HTR-8/SVneo (cell line): ENCODE measurements around the gene PCDHGC3.
"Not testable (repeated sequence)": the region's sequence is repeated elsewhere in the genome, so short reads cannot be mapped to it uniquely, and the experiment has no call there.

Experiments
- DNase-seq: peaks from one replicate; pipeline ENCODE4 v3.0.0; 2011; ENCODE audit warnings: low spot score, mixed read lengths; ENCODE audit not compliant: insufficient read length
- FAIRE-seq: peaks from 2 replicates; lab custom pipeline; 2011; peaks lifted over from hg19 to GRCh38; lab: Jason Lieb, UNC

PCDHGC3 gene

GRCh38 chr5:141475625-141476131 is at the start of gene PCDHGC3:
Gene PCDHGC3 (plus strand): TSS chr5:141475966. CDS start chr5:141476117, 151 bp downstream.
- FAIRE-seq (no peak), DNase-seq (peak; percentile 93)

GRCh38 chr5:141427783-141428426 is 47.9 kb upstream of the PCDHGC3 start:
- DNase-seq (no peak), FAIRE-seq (no peak)

GRCh38 chr5:141430332-141431113 is 45.2 kb upstream of the PCDHGC3 start, which contains the start of gene PCDHGA12:
Gene PCDHGA12 (plus strand): TSS chr5:141430507. CDS start chr5:141430760, 253 bp downstream.
- DNase-seq (no peak), FAIRE-seq (no peak)

DNA sequence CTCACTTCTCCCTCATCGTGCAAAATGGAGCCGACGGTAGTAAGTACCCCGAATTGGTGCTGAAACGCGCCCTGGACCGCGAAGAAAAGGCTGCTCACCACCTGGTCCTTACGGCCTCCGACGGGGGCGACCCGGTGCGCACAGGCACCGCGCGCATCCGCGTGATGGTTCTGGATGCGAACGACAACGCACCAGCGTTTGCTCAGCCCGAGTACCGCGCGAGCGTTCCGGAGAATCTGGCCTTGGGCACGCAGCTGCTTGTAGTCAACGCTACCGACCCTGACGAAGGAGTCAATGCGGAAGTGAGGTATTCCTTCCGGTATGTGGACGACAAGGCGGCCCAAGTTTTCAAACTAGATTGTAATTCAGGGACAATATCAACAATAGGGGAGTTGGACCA is 44.5 kb upstream of the PCDHGC3 start:
- DNase-seq (no peak), FAIRE-seq (no peak)

DNA sequence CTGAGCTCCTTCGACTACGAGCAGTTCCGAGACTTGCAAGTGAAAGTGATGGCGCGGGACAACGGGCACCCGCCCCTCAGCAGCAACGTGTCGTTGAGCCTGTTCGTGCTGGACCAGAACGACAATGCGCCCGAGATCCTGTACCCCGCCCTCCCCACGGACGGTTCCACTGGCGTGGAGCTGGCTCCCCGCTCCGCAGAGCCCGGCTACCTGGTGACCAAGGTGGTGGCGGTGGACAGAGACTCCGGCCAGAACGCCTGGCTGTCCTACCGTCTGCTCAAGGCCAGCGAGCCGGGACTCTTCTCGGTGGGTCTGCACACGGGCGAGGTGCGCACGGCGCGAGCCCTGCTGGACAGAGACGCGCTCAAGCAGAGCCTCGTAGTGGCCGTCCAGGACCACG is 43.5 kb upstream of the PCDHGC3 start:
- not testable (repeated sequence) for DNase-seq, FAIRE-seq

DNA sequence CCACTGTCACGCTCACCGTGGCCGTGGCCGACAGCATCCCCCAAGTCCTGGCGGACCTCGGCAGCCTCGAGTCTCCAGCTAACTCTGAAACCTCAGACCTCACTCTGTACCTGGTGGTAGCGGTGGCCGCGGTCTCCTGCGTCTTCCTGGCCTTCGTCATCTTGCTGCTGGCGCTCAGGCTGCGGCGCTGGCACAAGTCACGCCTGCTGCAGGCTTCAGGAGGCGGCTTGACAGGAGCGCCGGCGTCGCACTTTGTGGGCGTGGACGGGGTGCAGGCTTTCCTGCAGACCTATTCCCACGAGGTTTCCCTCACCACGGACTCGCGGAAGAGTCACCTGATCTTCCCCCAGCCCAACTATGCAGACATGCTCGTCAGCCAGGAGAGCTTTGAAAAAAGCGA is 43.0 kb upstream of the PCDHGC3 start:
- DNase-seq, FAIRE-seq: not testable (repeated sequence)

GRCh38 chr5:141434006-141434405 is 41.8 kb upstream of the PCDHGC3 start:
- FAIRE-seq (no peak), DNase-seq (no peak)

GRCh38 chr5:141437221-141437620 is 38.5 kb upstream of the PCDHGC3 start:
- DNase-seq (no peak), FAIRE-seq (no peak)

DNA sequence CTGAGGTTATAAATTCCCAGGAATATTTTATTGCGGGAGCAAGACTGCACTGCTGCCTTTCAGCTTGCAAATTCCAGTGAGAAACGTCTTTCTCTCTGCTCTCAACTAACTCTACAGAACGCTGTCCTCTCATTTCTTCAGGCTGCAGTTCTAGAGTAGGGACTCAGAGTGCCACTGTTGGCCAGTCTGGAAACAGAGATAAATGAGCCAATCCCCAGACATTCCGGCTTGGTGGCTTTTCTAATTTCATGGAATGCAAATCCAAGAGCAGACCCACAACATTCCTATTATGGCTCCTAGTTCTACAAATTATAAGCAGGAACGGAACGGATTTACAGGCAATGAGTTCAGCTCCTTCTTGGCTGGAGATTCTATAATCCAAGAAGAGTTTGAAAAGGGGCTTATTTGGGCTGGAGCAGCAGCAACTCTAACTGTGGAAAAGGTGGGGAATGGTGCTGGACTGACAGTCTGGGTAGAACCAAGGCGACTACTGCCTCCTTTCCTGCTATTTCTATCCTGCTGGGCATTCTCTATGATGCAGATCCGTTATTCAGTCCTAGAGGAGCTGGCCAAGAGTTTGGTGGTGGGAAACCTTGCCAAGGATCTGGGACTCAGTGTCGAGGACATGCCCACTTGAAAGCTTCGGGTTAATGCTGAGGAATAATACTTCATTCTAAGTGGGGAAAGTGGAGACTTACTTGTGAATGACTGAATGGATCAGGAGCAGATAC is 36.2 kb upstream of the PCDHGC3 start:
- FAIRE-seq = no peak
- no peak for DNase-seq

- DNase-seq (no peak), FAIRE-seq (no peak)
These were observed 35.4 kb upstream of the PCDHGC3 start for GRCh38 chr5:141440341-141440740.

- FAIRE-seq (no peak), DNase-seq (no peak)
These were observed 34.1 kb upstream of the PCDHGC3 start for GRCh38 chr5:141441571-141442170.

DNA sequence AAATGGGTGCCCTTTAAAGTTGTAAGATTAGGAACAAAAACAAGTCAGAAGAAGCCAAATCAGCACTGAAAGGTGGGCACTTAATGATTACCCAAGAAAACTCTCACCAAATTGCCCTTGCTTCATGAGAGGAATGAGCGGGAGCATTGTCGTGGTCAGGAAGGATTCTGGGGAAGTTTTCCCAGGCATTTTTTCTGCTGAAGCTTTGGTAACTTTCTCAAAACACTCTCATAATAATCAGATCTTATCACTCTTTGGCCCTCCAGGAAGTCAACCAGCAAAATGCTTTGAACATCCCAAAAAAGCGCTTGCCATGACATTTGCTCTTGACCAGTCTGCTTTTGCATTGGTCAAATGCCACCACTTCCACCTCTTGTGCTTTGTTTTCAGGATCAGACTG is 10.4 kb upstream of the PCDHGC3 start:
- DNase-seq (no peak), FAIRE-seq (no peak)

DNA sequence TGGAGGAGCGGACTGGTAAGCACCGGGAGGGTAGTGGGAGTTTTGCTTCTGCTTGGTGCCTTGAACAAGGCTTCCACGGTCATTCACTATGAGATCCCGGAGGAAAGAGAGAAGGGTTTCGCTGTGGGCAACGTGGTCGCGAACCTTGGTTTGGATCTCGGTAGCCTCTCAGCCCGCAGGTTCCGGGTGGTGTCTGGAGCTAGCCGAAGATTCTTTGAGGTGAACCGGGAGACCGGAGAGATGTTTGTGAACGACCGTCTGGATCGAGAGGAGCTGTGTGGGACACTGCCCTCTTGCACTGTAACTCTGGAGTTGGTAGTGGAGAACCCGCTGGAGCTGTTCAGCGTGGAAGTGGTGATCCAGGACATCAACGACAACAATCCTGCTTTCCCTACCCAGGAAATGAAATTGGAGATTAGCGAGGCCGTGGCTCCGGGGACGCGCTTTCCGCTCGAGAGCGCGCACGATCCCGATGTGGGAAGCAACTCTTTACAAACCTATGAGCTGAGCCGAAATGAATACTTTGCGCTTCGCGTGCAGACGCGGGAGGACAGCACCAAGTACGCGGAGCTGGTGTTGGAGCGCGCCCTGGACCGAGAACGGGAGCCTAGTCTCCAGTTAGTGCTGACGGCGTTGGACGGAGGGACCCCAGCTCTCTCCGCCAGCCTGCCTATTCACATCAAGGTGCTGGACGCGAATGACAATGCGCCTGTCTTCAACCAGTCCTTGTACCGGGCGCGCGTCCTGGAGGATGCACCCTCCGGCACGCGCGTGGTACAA is 556 bp downstream of the PCDHGC3 start:
- FAIRE-seq (peak; percentile 13), DNase-seq (peak; percentile 60)

- FAIRE-seq (no peak), DNase-seq (no peak)
These were observed 1.3 kb downstream of the PCDHGC3 start for GRCh38 chr5:141477044-141477575.

DNA sequence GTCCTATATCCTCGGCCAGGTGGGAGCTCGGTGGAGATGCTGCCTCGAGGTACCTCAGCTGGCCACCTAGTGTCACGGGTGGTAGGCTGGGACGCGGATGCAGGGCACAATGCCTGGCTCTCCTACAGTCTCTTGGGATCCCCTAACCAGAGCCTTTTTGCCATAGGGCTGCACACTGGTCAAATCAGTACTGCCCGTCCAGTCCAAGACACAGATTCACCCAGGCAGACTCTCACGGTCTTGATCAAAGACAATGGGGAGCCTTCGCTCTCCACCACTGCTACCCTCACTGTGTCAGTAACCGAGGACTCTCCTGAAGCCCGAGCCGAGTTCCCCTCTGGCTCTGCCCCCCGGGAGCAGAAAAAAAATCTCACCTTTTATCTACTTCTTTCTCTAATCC is 2.0 kb downstream of the PCDHGC3 start:
- FAIRE-seq (no peak), DNase-seq (no peak)

- no peak for DNase-seq
These were observed 2.7 kb downstream of the PCDHGC3 start for GRCh38 chr5:141478321-141478945.

GRCh38 chr5:141479776-141480175 is 4.0 kb downstream of the PCDHGC3 start:
- FAIRE-seq = no peak
- no peak for DNase-seq

More at GRCh38 chr5:141478321-141478945, 2.7 kb downstream of the PCDHGC3 start:
- no peak for FAIRE-seq

DNA sequence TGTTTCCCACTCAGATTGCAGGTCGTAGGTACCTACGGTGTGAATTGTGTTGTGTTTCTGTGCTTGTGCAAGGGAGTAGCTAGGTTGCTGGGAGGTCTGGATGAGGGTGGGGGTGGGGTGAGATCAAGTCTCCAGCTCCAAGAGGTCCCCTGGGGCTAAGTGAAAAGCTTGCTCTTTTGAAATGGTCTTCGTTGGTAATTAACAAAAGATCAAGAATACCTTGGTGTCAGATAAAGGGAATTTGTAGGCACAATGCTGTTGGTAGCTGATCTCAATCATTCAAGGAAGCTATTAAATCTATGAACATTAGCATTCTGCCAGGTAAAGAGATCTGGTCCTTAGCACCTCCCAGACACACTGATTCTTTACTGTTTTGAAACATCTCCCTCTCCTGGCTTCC is 8.1 kb downstream of the PCDHGC3 start:
- FAIRE-seq (no peak), DNase-seq (no peak)

GRCh38 chr5:141484310-141484640 is 8.5 kb downstream of the PCDHGC3 start:
- FAIRE-seq = no peak
- no peak for DNase-seq
